Stomach (tissue), 9 donors: Measurements from ENCODE around the gene GCK. TPM values are rescaled to one million over a fixed set of nuclear protein-coding genes. Genes with fewer than 3 reads are reported as not detected.

ENCODE experiments used
- DNase-seq, 2 donors: peaks; one replicate each; pipeline versions ENCODE4 v3.0.0 to v3.0.0-alpha.2; 2013 to 2019
- H3K27ac ChIP-seq, 5 donors: fragments of 200-600 bp in 4 of 5; sonication (generic) in 4 of 5; one replicate each; pipeline ENCODE4 v1.5.1; 2013 to 2019; ENCODE audit warnings: mild to moderate bottlenecking in 1 of 5, moderate library complexity in 1 of 5
- H3K27me3 ChIP-seq, 3 donors: fragments of 200-600 bp; sonication (generic); one replicate each; pipeline ENCODE4 v1.5.1; 2017 to 2019; ENCODE audit warnings: mixed run types in 1 of 3
- H3K36me3 ChIP-seq, 4 donors: fragments of 200-600 bp; sonication (generic); 1 replicate in 3 of 4; 2 replicates in 1 of 4; pipeline ENCODE4 v1.5.1; 2016 to 2019
- H3K4me1 ChIP-seq, 4 donors: fragments of 200-600 bp; sonication (generic); one replicate each; pipeline ENCODE4 v1.5.1; 2016 to 2019
- H3K4me3 ChIP-seq, 4 donors: fragments of 200-600 bp; sonication (generic) in 3 of 4; one replicate each; pipeline ENCODE4 v1.5.1; 2016 to 2019; ENCODE audit warnings: mild to moderate bottlenecking in 1 of 4
- H3K9me3 ChIP-seq, 4 donors: fragments of 200-600 bp; sonication (generic); one replicate each; pipeline ENCODE4 v1.5.1; 2016 to 2019
- EP300 ChIP-seq: sonication (generic); formaldehyde crosslinking; IDR thresholded peaks from one replicate; pipeline ENCODE4 v1.6.1; 2017; ENCODE audit warnings: antibody characterized with exemption
- POLR2A ChIP-seq, 4 donors: fragments of 450-650 bp; IDR thresholded peaks; one replicate each; pipeline ENCODE4 v1.6.1; 2016; ENCODE audit warnings: antibody characterized with exemption in 4 of 4, control low read depth in 2 of 4, mild to moderate bottlenecking in 1 of 4, moderate library complexity in 1 of 4
- POLR2AphosphoS5 ChIP-seq, 3 donors: sonication (generic); formaldehyde crosslinking; IDR thresholded peaks; one replicate each; pipeline ENCODE4 v1.6.1; 2016; ENCODE audit warnings: antibody characterized with exemption in 3 of 3
- WGBS, 5 donors: extraction: QIAGEN DNeasy Blood & Tissue Kit in 3 of 5; methylation state at CpG; one replicate each; pipeline versions ENCODE4 v1.1.5 to v1.1.7; 2013 to 2018; 5-methylcytosine and 5-hydroxymethylcytosine counted together
- intact Hi-C: fragments of 100-400 bp; cut with DNase I; formaldehyde crosslinking; loops from one replicate; pipeline ENCODE4 v1.15.1; 2023; ENCODE audit warnings: low total_unique reads
- polyA plus RNA-seq, 3 donors: library from polyadenylated mRNA; stranded (reverse); fragments of 200-250 nt; gene quantifications; one replicate each; pipeline ENCODE4 v1.2.3, GENCODE V29; 2013
- total RNA-seq, 5 donors: library from RNA; depleted of rRNA; stranded (reverse); fragments of >200 nt; gene quantifications; one replicate each; pipeline versions ENCODE4 v1.1.0 to v1.2.3, GENCODE V29; 2014 to 2016
- TF ChIP-seq, protein P1 (sequence below), 7 experiments: fragments of 450-650 bp in 4 of 7; fragments of 200-600 bp in 3 of 7; sonication (generic) in 3 of 7; IDR thresholded peaks; one replicate each; pipeline ENCODE4 v1.5.1; 2016 to 2019; ENCODE audit warnings: antibody characterized with exemption in 7 of 7, control low read depth in 2 of 7, mild to moderate bottlenecking in 1 of 7
- donor health status: healthy with polysubstance abuse.
- donor health status: Bipolar disorder and iron deficiency.
- donor health status: healthy.

GCK gene
- total and polyA plus RNA-seq, 8 donors = 0.55 to 1.9 (median 1.1) TPM; not detected in 4

DNA sequence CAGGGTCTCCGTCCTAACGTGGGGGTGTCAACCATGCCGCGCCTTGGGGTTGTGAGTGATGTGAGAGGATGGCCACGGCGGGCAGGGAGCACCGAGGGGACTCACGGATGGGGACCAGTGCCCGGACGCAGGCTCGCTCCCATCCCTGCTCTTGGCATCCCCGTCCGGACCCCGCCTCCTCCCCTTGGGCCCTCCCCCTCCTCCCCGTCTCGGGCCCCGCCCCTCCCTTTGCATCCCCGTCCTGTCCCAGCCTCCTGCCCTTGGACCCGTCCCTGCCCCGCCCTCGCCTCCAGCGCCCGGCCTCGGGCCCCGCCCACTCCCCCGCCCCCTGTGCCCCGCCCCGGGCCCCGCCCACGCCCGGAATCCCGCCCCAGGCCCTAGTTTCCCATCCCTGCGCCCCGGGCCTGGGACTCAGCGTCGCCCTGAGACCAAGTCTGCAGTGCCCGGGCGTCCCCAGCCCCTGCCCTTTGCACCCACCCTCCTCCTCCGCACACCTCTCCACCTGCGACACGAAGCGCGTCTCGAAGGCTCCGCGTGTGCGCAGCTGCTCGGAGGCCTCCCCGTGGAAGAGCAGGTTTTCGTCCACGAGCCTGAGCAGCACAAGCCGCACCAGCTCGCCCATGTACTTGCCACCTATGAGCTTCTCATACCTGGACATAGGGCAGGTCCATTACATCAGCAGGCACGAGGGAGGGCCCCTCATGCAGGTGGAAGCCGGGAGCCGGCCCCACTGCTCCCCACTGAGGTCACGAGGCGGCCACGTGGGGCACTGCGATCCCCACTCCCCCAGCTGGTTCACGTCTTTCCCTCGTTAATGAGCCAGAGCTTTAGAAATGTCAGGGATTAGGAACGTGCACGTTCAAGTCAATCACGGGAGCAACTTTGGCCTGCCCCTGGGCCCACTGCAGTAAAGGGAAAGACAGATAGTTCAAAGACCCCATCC, 43.0 kb downstream of the GCK start:
- Histone ChIP-seq H3K4me1 (peaks cover 19 to 23% (median 20%) of the 10 kb centered on the region in 4 donors), H3K4me3 (peak overlapping the region; percentile 40 to 50 (median 46)), H3K36me3 (no peaks in the 10 kb centered on the region), H3K9me3 (no peaks in the 10 kb centered on the region), H3K27ac (peak overlapping the region in 3 of 5 donors; percentile 25 to 30 (median 27)), H3K27me3 (peaks cover 0 to 28% (median 14%) of the 10 kb centered on the region in 3 donors)
- TF ChIP-seq, protein P1, sequence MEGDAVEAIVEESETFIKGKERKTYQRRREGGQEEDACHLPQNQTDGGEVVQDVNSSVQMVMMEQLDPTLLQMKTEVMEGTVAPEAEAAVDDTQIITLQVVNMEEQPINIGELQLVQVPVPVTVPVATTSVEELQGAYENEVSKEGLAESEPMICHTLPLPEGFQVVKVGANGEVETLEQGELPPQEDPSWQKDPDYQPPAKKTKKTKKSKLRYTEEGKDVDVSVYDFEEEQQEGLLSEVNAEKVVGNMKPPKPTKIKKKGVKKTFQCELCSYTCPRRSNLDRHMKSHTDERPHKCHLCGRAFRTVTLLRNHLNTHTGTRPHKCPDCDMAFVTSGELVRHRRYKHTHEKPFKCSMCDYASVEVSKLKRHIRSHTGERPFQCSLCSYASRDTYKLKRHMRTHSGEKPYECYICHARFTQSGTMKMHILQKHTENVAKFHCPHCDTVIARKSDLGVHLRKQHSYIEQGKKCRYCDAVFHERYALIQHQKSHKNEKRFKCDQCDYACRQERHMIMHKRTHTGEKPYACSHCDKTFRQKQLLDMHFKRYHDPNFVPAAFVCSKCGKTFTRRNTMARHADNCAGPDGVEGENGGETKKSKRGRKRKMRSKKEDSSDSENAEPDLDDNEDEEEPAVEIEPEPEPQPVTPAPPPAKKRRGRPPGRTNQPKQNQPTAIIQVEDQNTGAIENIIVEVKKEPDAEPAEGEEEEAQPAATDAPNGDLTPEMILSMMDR (IDR thresholded peaks at IDR 0.05) = no peak
- TF ChIP-seq EP300 (no peak), POLR2AphosphoS5 (IDR thresholded peaks at IDR 0.05) (no peak), POLR2A (IDR thresholded peaks at IDR 0.05) (no peak)
- intact Hi-C loops = no loop called here
- DNase-seq = peak; percentile 83 to 92
- 13 to 22% (median 17%) methylated on average over 38 to 65 of the region's 65 CpGs for WGBS, 5 donors

- WGBS, 5 donors = 9 to 14% (median 13%) methylated on average over 21 to 53 of the region's 53 CpGs
- H3K27ac ChIP-seq = peak overlapping the region in 1 of 5 donors; percentile 1
- H3K27me3 ChIP-seq = peaks cover 0 to 28% (median 14%) of the 10 kb centered on the region in 3 donors
- intact Hi-C loops = no loop called here
- no peak for TF ChIP-seq POLR2A (IDR thresholded peaks at IDR 0.05)
- no peak for TF ChIP-seq POLR2AphosphoS5 (IDR thresholded peaks at IDR 0.05)
- TF ChIP-seq, protein P1 (IDR thresholded peaks at IDR 0.05) = no peak
- no peak for TF ChIP-seq EP300
- H3K4me1 ChIP-seq = peaks cover 19 to 23% (median 20%) of the 10 kb centered on the region in 4 donors
- H3K36me3 ChIP-seq = no peaks in the 10 kb centered on the region
- no peaks in the 10 kb centered on the region for H3K9me3 ChIP-seq
- peak overlapping the region; percentile 40 to 50 (median 46) for H3K4me3 ChIP-seq
- DNase-seq = peak in 1 of 2 donors; percentile 80
These were observed 43.7 kb downstream of the GCK start for GRCh38 chr7:44145479-44145968.

DNA sequence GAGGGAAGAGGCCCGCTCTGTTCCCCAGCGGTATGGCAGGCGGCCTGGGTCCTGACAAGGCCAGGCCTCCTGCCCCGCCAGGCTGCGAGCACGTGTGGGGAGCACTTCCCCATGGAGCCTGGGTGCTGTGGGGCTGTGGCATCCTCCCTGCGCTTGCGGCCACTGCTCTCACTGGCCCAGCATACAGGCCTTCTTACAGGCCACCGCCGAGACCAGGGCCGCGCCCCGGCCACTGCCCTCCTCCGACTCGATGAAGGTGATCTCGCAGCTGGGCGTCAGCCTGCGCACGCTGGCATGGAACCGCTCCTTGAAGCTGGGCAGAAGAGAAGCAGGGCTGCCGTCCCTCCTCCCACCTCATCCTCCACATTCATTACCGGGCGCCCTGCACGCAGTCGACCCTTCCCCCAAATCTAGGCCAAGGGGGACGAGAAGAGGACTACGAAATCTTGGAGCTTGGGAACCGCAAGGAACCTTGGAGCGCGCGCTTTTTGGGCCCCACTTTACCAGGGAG, 44.2 kb downstream of the GCK start:
- intact Hi-C loops = no loop called here
- WGBS, 5 donors = 61 to 75% (median 63%) methylated on average over 21 to 31 of the region's 31 CpGs
- Histone ChIP-seq H3K4me1 (peaks cover 19 to 23% (median 20%) of the 10 kb centered on the region in 4 donors), H3K36me3 (no peaks in the 10 kb centered on the region), H3K4me3 (peak overlapping the region in 3 of 4 donors; percentile 42 to 50 (median 50)), H3K9me3 (no peaks in the 10 kb centered on the region), H3K27me3 (peaks cover 0 to 28% (median 14%) of the 10 kb centered on the region in 3 donors), H3K27ac (no peak overlapping the region)
- TF ChIP-seq EP300 = no peak
- TF ChIP-seq POLR2A (IDR thresholded peaks at IDR 0.05) = no peak
- no peak for TF ChIP-seq POLR2AphosphoS5 (IDR thresholded peaks at IDR 0.05)
- TF ChIP-seq, protein P1 (IDR thresholded peaks at IDR 0.05) = no peak
- DNase-seq = no peak

- Histone ChIP-seq H3K27ac (no peak overlapping the region), H3K9me3 (no peaks in the 10 kb centered on the region), H3K36me3 (no peaks in the 10 kb centered on the region), H3K4me3 (no peak overlapping the region), H3K4me1 (peaks cover 19 to 23% (median 20%) of the 10 kb centered on the region in 4 donors), H3K27me3 (peaks cover 0 to 28% (median 14%) of the 10 kb centered on the region in 3 donors)
- no peak for DNase-seq
- WGBS, 5 donors = 83 to 100% (median 93%) methylated on average over 1 to 6 of the region's 6 CpGs
- intact Hi-C loops = no loop called here
- TF ChIP-seq, protein P1 (IDR thresholded peaks at IDR 0.05) = no peak
- TF ChIP-seq POLR2AphosphoS5 (IDR thresholded peaks at IDR 0.05) (no peak), POLR2A (IDR thresholded peaks at IDR 0.05) (no peak), EP300 (no peak)
These were observed 44.7 kb downstream of the GCK start for GRCh38 chr7:44144426-44144967.
